ENCODE data around the gene LBR. TPM values are rescaled to one million over a fixed set of nuclear protein-coding genes. Genes with fewer than 3 reads are reported as not detected.

The LBR gene
- total and polyA plus RNA-seq, 2 experiments from 2014 or later, result 29.6 to 54.2 TPM

DNA sequence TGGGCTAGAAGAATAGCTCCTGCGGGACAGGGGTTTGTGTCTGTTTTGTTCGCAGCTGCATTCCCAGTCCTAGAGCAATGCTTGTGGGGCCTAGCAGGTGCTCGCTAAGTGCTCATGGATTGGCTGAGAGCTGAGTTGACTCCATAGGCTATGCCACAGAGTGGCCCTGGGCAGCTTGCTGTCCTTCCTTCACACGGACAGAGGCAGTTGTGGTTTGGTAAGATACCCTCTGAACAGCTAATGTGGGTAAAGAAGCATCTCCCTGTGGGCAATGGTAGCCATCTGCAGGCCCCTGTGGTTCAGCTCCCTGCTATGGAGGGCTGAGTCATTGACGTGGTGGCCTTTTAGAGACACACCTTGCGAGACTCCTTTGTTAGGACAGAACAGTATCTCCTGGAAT, 23.5 kb upstream of the LBR start:
- H4K20me1 ChIP-seq (ENCODE audit: insufficient read depth, poor library complexity, severe bottlenecking), result no peaks in the 10 kb centered on the region
- H3K27me3 ChIP-seq, result no peaks in the 10 kb centered on the region
- no peak overlapping the region for H3K4me2 ChIP-seq
- H2AFZ ChIP-seq, result no peak overlapping the region
- no peak overlapping the region for H3K4me3 ChIP-seq
- H3K9me3 ChIP-seq (ENCODE audit: low read depth), result no peaks in the 10 kb centered on the region
- H3K36me3 ChIP-seq (replicated peaks; ENCODE audit: insufficient read depth, low read depth), result no peaks in the 10 kb centered on the region
- no peaks in the 10 kb centered on the region for H3K79me2 ChIP-seq
- peaks cover 21% of the 10 kb centered on the region for H3K4me1 ChIP-seq (ENCODE audit: insufficient read depth)
- no peak for DNase-seq (ENCODE audit: low spot score)
- no peaks in the 10 kb centered on the region for H3K9me2 ChIP-seq (replicated peaks; ENCODE audit: insufficient read depth)
- WGBS (ENCODE audit: low lambda C conversion rate, missing lambda C conversion rate), result 81% methylated on average over 6 of the region's 6 CpGs
- H3K27ac ChIP-seq, result no peak overlapping the region
- TF ChIP-seq EZH2phosphoT487 (IDR thresholded peaks at IDR 0.05; ENCODE audit: low read depth, severe bottlenecking, unreplicated experiment) (no peak), CTCF (IDR thresholded peaks at IDR 0.05; ENCODE audit: poor library complexity) (no peak), EZH2 (IDR thresholded peaks at IDR 0.05; ENCODE audit: borderline replicate concordance) (no peak)

DNA sequence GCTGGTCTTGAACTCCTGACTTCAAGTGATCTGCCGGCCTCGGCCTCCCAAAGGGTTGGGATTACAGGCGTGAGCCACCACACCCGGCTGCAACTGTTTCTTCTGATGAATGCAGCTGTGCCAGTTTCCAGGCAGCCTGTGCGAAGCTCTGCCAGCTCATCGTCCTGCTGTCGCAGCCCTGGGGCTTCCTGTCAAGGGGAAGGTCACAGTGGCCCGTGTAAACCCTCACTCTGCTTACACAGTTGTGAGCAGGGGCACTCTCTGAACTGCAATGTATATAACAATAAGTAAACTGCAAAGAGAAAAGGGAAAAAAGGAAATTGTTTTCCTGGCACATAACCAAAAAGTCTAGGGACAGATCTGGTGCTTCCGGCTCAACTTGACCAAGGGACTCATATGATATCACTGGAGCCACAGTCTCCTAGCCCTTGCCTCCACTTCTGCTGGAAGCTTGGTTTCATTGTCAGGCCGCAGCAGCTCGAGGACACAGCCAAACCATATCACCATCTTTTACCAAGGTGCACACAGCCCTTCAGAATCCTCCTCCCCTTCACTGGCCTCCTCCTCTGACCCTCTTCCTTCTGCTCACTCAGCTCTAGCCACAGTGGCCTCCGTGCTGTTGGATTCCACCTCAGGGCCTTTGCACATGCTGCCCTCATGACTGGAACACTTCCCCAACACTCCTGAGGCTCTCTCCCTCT, 22.8 kb upstream of the LBR start:
- Histone ChIP-seq H3K4me1 (ENCODE audit: insufficient read depth) (peaks cover 22% of the 10 kb centered on the region), H3K79me2 (no peaks in the 10 kb centered on the region), H2AFZ (no peak overlapping the region), H3K9me3 (ENCODE audit: low read depth) (no peaks in the 10 kb centered on the region), H3K27ac (no peak overlapping the region), H4K20me1 (ENCODE audit: insufficient read depth, poor library complexity, severe bottlenecking) (no peaks in the 10 kb centered on the region), H3K36me3 (replicated peaks; ENCODE audit: insufficient read depth, low read depth) (no peaks in the 10 kb centered on the region), H3K27me3 (no peaks in the 10 kb centered on the region), H3K4me2 (no peak overlapping the region), H3K9me2 (replicated peaks; ENCODE audit: insufficient read depth) (no peaks in the 10 kb centered on the region), H3K4me3 (no peak overlapping the region)
- WGBS (ENCODE audit: low lambda C conversion rate, missing lambda C conversion rate), result 88% methylated on average over 12 of the region's 12 CpGs
- TF ChIP-seq CTCF (IDR thresholded peaks at IDR 0.05; ENCODE audit: poor library complexity) (no peak), EZH2 (IDR thresholded peaks at IDR 0.05; ENCODE audit: borderline replicate concordance) (no peak), EZH2phosphoT487 (IDR thresholded peaks at IDR 0.05; ENCODE audit: low read depth, severe bottlenecking, unreplicated experiment) (no peak)
- DNase-seq (ENCODE audit: low spot score), result no peak

DNA sequence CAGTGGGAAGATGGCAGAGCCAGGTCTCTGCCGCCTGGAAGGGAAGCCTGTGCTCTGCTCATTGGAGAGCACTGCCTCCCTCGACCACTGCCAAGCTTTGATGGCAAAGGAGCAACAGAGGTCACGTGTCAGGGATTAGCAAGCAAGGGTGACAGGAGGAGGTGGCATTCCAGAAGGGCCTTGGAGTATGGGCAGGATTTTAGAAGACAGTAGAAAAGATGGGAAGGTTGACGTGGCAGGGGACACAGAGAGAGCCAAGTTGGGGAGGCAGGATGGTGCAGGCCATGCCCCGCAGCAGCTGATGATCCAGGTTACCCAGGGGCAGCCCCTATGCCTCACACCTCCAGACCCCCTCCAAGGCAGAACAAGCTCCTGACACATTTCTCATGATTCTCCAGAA, 21.9 kb upstream of the LBR start:
- H3K9me2 ChIP-seq (replicated peaks; ENCODE audit: insufficient read depth), result no peaks in the 10 kb centered on the region
- H3K27ac ChIP-seq, result no peak overlapping the region
- no peak for DNase-seq (ENCODE audit: low spot score)
- H3K27me3 ChIP-seq, result no peaks in the 10 kb centered on the region
- H3K4me3 ChIP-seq, result no peak overlapping the region
- H3K36me3 ChIP-seq (replicated peaks; ENCODE audit: insufficient read depth, low read depth), result no peaks in the 10 kb centered on the region
- no peaks in the 10 kb centered on the region for H3K9me3 ChIP-seq (ENCODE audit: low read depth)
- WGBS (ENCODE audit: low lambda C conversion rate, missing lambda C conversion rate), result 95% methylated on average over 5 of the region's 5 CpGs
- peaks cover 22% of the 10 kb centered on the region for H3K4me1 ChIP-seq (ENCODE audit: insufficient read depth)
- H3K79me2 ChIP-seq, result no peaks in the 10 kb centered on the region
- H3K4me2 ChIP-seq, result no peak overlapping the region
- H2AFZ ChIP-seq, result no peak overlapping the region
- TF ChIP-seq EZH2phosphoT487 (IDR thresholded peaks at IDR 0.05; ENCODE audit: low read depth, severe bottlenecking, unreplicated experiment) (no peak), CTCF (IDR thresholded peaks at IDR 0.05; ENCODE audit: poor library complexity) (no peak), EZH2 (IDR thresholded peaks at IDR 0.05; ENCODE audit: borderline replicate concordance) (no peak)
- no peaks in the 10 kb centered on the region for H4K20me1 ChIP-seq (ENCODE audit: insufficient read depth, poor library complexity, severe bottlenecking)

Data from hepatocyte (in vitro differentiated cells).